GM21447 (cell line): ENCODE data around the gene KRT85.
"Not testable (repeated sequence)": the region's sequence is repeated elsewhere in the genome, so short reads cannot be mapped to it uniquely, and the experiment has no call there.

ENCODE experiments used
- ATAC-seq: cut with Tn5 transposase; IDR thresholded peaks from one replicate; pipeline ENCODE4 v1.9.1; 2021; ENCODE audit not compliant: unreplicated experiment

KRT85 gene

GRCh38 chr12:52366738-52367485, at the start of gene KRT85:
Gene KRT85, minus strand, starts transcription at chr12:52367481. Its CDS starts 76 bp downstream, at chr12:52367405.
- no peak for ATAC-seq

GRCh38 chr12:52416795-52417194, 49.5 kb upstream of the KRT85 start:
- ATAC-seq = no peak

DNA sequence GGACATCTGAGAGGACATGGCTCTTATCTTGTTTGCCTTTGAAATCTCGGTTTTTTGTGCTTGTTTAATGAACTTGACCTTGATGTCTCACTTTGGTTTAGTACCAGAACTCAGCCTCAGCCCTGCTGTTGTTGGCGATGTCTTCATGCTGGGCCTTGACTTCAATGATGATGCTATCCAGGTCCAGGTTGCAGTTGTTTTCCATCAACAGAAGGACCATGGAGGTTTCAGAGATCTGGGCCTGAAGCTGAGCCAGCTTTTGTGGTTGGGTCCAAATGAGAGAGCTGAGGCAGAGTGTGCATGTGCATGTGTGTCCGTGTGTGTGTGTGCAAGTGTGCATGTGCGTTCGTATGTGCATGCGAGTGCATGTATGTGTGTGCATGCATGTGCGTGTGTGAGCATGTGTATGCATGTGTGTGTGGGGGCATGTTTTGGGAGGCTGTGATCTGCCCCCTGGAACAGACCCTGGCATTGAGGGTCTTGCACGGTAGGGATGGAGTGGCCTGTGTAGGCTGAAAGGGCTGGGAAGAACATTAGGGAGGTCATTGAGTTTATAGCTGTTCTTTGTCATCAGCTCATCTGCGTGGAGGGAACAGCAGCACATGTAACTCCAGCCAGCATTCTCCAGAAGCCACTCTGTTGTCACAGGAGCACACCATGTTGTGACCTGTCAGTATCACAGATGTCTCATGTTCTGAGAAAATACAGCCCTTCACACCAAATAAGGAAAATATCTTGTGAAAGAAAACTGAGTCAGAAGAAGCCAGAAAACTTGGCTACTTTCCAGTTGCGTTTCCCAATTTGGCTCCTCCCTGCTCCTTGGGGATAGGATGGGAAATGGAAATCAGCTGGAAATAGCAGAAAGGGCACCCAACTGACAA, 48.8 kb upstream of the KRT85 start:
- ATAC-seq = no peak

GRCh38 chr12:52414936-52415335, 47.7 kb upstream of the KRT85 start:
- no peak for ATAC-seq

- ATAC-seq = no peak
Observed at GRCh38 chr12:52413782-52414345, 46.6 kb upstream of the KRT85 start.

GRCh38 chr12:52413202-52413601, 45.9 kb upstream of the KRT85 start:
- ATAC-seq = no peak

- no peak for ATAC-seq
Observed at GRCh38 chr12:52411815-52412214, 44.5 kb upstream of the KRT85 start.

- ATAC-seq = not testable (repeated sequence)
Observed at GRCh38 chr12:52410589-52411248, 43.4 kb upstream of the KRT85 start.

DNA sequence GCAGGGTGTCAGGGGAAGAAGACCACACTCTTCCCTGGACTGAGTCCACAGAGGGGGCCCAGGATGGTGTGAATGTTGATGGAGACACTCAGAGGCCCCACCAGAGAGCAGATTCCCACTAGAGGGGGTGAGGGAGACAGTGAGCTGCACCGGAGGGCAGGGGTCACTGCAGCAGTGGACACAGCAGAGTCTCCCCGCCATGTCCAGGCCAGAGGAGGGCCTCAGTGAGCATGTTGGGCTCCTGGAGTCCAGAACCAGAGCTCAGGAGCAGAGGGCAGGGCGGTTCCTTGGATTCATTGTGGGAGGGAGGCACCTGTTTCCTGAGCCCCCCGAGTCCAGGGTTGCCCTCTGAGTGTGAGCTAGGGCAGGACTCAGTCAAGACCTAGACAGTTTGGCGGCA, 40.6 kb upstream of the KRT85 start:
- ATAC-seq = no peak

DNA sequence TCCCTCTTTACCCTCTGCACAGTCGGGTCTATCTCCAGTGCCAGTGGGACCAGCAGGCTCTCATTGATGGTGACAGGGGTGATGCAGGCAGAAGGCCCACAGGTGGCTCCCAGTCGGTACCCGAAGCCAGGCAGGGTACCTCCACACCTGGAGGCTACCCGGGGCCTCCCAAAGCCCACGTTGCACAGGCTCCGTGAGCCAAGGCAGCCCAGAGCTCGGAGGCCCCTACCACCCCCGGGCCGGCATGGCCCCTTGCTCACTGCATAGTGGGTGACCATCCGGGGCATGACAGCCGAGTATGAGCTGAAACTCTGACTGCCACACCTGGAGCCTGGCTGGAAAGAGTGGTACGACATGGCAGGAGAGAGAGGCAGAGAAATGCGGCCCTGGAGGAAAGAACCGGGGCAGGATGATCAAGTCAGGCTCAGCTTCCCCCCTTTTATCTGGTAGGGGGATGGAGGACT, 38.7 kb upstream of the KRT85 start, which contains the start of gene KRT82:
Gene KRT82, minus strand, starts transcription at position 414 of the 464 bp plus-strand sequence. Its CDS starts 58 bp downstream, at position 356.
- no peak for ATAC-seq

- ATAC-seq = no peak
Observed at GRCh38 chr12:52404951-52405350, 37.7 kb upstream of the KRT85 start.

DNA sequence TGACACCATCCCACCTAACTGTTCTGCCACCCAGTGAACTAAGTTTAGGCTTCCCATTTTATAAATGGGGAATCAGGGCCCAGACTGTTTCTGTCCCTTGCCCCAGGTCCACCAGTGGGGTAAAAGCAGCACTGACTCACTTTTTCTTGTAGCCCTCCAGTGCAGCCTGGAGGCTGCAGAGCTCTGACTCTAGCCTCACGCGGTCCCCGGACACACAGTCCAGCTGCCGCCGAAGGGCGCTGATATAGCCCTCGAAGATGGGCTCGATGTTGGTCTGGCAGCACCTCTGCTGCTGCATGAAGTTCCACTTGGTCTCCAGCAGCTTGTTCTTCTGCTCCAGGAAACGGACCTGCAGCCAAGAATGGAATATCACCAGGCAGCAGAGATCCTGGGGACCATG, 36.3 kb upstream of the KRT85 start:
- no peak for ATAC-seq

DNA sequence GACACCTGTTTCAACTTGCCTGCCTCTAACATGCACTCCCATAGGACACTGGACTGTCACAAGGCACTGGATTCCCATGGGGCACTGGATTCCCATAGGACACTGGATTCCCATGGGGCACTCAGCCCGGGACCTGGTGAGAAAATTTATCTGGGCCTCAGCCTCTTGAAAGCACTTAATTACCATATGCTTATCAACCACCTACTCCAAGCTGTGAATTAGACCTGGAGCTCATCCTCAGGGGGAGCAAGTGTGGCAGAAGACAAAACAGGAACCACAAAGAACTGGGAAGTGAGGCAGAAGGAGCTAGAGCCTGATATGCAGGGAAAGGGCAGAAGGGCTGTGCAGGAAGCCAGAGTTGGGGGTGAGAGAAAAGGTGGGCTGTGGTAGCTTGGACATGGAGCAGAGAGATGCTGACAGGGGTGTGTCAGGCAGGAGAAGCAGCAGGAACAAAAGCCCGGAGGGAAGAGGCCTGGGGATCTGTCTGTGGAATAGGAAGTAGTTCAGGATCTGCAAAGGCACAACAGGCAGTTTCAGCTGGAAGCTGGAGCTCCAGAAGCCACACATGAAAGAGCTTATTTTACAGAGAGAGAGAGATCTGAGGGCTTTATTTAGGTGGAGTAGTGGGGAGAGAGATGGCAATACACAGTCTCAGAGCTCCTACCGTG, 35.7 kb upstream of the KRT85 start:
- ATAC-seq = no peak

- no peak for ATAC-seq
Observed at GRCh38 chr12:52402377-52402776, 35.1 kb upstream of the KRT85 start.

GRCh38 chr12:52401926-52402325, 34.6 kb upstream of the KRT85 start:
- ATAC-seq = no peak

- no peak for ATAC-seq
Observed at GRCh38 chr12:52401526-52401925, 34.2 kb upstream of the KRT85 start.

DNA sequence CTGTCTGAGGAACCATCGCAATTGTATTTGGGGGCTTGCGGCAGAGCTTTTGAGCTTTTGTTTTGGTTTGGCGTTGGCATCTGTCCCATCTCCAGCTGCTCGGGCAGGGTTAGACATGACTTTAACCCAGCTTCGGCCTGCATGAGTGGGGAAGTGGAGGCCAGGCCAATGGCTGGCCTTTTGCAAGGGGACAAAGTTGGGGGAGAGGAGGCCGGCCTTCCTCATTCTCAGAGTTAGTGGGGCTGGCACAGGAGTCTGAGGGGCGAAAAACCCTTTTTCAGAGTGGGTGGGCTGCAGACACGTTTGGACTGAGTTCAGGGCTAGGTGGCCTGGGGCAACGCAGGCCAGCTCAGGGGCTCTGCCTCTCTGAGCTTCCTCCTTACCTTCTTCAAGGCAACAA, 33.6 kb upstream of the KRT85 start:
- ATAC-seq = no peak

GRCh38 chr12:52399756-52400155, 32.5 kb upstream of the KRT85 start:
- no peak for ATAC-seq

GRCh38 chr12:52398176-52398575, 30.9 kb upstream of the KRT85 start:
- ATAC-seq = no peak

DNA sequence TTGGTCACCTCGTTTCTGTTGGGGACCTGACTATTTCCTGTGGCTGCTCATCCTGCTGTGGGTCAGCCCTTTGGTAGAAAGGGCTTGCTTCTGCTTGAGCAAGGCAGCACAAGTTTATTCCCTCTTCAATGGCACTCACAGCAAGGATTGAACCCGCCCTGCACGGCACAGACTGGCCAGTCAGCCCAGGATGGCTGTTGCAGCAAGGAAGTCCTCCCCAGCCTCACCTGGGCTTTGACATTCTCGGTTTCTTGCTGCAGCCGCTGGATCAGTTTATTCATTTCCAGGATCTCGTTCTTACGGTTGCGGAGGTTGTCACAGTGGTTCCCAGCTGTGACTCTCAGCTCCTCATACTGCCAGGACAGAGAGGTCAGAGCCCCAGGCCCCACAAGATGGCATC, 29.4 kb upstream of the KRT85 start:
- no peak for ATAC-seq
